GM21786 (cell line): Measurements from ENCODE around the gene NHERF2.

Experiments
- ATAC-seq: cut with Tn5 transposase; IDR thresholded peaks from one replicate; pipeline ENCODE4 v1.9.1; 2021; ENCODE audit not compliant: unreplicated experiment

Gene NHERF2

DNA sequence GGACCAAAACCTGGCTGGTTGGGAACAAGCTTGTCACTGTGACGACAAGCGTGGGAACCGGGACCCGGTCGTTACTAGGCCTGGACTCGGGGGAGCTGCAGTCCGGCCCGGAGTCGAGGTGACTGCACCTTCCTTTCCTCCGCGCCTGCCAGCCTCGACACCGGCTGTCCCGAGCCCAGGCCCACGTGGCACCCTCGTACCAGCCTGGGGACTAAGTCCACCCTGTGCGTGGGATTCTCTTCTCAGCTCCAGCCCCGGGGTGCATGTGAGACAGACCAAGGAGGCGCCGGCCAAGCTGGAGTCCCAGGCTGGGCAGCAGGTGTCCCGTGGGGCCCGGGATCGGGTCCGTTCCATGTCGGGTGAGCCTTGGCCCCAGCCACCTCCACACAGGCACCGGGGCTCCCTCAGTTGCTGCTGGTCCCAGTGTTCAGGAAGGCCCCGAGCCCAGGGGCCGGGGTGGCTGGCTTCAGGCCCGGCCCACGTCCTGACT, 52.7 kb downstream of the NHERF2 start:
- no peak for ATAC-seq

- no peak for ATAC-seq
These were observed 53.3 kb downstream of the NHERF2 start for GRCh38 chr16:2079991-2080390.

GRCh38 chr16:2081201-2082084, 54.7 kb downstream of the NHERF2 start:
- ATAC-seq = no peak

- ATAC-seq = no peak
These were observed 55.7 kb downstream of the NHERF2 start for GRCh38 chr16:2082171-2082982.

GRCh38 chr16:2082983-2083364, 56.3 kb downstream of the NHERF2 start:
- no peak for ATAC-seq

GRCh38 chr16:2083409-2083808, 56.7 kb downstream of the NHERF2 start:
- ATAC-seq = no peak

GRCh38 chr16:2083876-2084780, 57.4 kb downstream of the NHERF2 start:
- no peak for ATAC-seq

GRCh38 chr16:2084895-2085625, 58.4 kb downstream of the NHERF2 start:
- no peak for ATAC-seq

DNA sequence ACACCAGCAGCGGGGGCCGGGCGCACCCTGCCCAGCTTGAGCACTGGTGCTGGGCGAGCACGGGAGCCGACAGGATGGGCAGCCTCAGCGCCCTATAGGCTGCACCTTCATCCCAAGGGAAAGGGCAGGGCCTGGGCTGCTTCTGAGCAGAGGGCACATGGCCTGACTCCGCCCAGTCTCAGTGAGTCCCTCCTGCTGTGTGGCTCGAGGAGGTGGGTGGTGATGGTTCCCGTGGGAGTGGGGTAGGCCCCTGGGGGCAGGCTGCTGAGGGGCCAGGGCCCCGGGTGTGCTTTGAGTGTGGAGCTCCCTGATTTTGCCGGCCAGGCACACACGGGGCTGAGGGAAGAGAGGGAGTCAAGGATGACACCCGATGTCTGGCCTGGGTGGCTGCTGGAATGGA, 59.0 kb downstream of the NHERF2 start:
- ATAC-seq = no peak

GRCh38 chr16:2086106-2086742, 59.5 kb downstream of the NHERF2 start:
- ATAC-seq = no peak

GRCh38 chr16:2086812-2087747, 60.4 kb downstream of the NHERF2 start:
- ATAC-seq = no peak

GRCh38 chr16:2087748-2088631, 61.3 kb downstream of the NHERF2 start:
- ATAC-seq = no peak
